Colonic mucosa (tissue), 4 donors: ENCODE results near the gene PLAU. TPM values are rescaled to one million over a fixed set of nuclear protein-coding genes. Genes with fewer than 3 reads are reported as not detected.
"Not testable (repeated sequence)": the region's sequence is repeated elsewhere in the genome, so short reads cannot be mapped to it uniquely, and the experiment has no call there.

Experiments used
- DNase-seq: peaks from one replicate; pipeline ENCODE4 v3.0.0-alpha.2; 2020
- H3K27ac ChIP-seq: fragments of 200-600 bp; one replicate; pipeline ENCODE4 v1.8.0; 2021
- H3K27me3 ChIP-seq: fragments of 200-600 bp; one replicate; pipeline ENCODE4 v1.8.0; 2021
- H3K36me3 ChIP-seq: fragments of 200-600 bp; one replicate; pipeline ENCODE4 v1.8.0; 2021
- H3K4me1 ChIP-seq: fragments of 200-600 bp; one replicate; pipeline ENCODE4 v1.8.0; 2021; ENCODE audit warnings: mild to moderate bottlenecking
- H3K4me3 ChIP-seq: fragments of 200-600 bp; one replicate; pipeline ENCODE4 v1.8.0; 2021
- H3K9ac ChIP-seq, 2 donors: one replicate each; pipeline ENCODE4 v1.7.0; 2013; ENCODE audit warnings: control low read depth in 2 of 2, low read depth in 2 of 2, low read length in 2 of 2
- H3K9me3 ChIP-seq: fragments of 200-600 bp; one replicate; pipeline ENCODE4 v1.8.0; 2021
- CTCF ChIP-seq: fragments of 200-600 bp; IDR thresholded peaks from one replicate; pipeline ENCODE4 v1.8.0; 2022; ENCODE audit warnings: antibody characterized with exemption, mild to moderate bottlenecking
- intact Hi-C: fragments of 100-400 bp; cut with DNase I; formaldehyde crosslinking; loops from one replicate; pipeline ENCODE4 v1.14.1; 2022
- total RNA-seq, 2 donors: library from RNA; stranded (reverse); fragmentation: NEBNext Ultra II Directional in 1 of 2; extraction: Animal tissue kit (Norgen Biotek cat#: 25700) in 1 of 2; gene quantifications; one replicate each; pipeline ENCODE4 v1.2.1, GENCODE V29; 2021
- donor health status: healthy.
- donor health status: DM: no; HTN: no; CAD: no.
- donor health status: DM: no; HTN: no; CAD: no.

The PLAU gene
- total RNA-seq, 2 donors from 2014 or later: 4.0 to 11.4 TPM

- H3K4me3 ChIP-seq: no peak overlapping the region
- intact Hi-C loops: no loop called here
- H3K36me3 ChIP-seq: no peaks in the 10 kb centered on the region
- peak; percentile 58 for DNase-seq
- H3K27ac ChIP-seq: peak overlapping the region; percentile 25
- peaks cover 11% of the 10 kb centered on the region for H3K4me1 ChIP-seq
- no peak overlapping the region for H3K9ac ChIP-seq
- H3K27me3 ChIP-seq: no peaks in the 10 kb centered on the region
- TF ChIP-seq CTCF: no peak
- H3K9me3 ChIP-seq: no peaks in the 10 kb centered on the region
These were observed 6.0 kb downstream of the PLAU start for GRCh38 chr10:73916761-73917470.

GRCh38 chr10:73917566-73918305 lies 6.8 kb downstream of the PLAU start:
- intact Hi-C loops: no loop called here
- no peak for TF ChIP-seq CTCF
- no peak overlapping the region for H3K9ac ChIP-seq
- H3K27ac ChIP-seq: no peak overlapping the region
- H3K4me1 ChIP-seq: peaks cover 11% of the 10 kb centered on the region
- no peaks in the 10 kb centered on the region for H3K36me3 ChIP-seq
- no peak overlapping the region for H3K4me3 ChIP-seq
- H3K27me3 ChIP-seq: no peaks in the 10 kb centered on the region
- DNase-seq: no peak
- H3K9me3 ChIP-seq: no peaks in the 10 kb centered on the region

GRCh38 chr10:73919481-73919880 lies 8.5 kb downstream of the PLAU start:
- H3K36me3 ChIP-seq, H3K27ac ChIP-seq, intact Hi-C loops, H3K9ac ChIP-seq, H3K27me3 ChIP-seq, DNase-seq, H3K4me3 ChIP-seq, H3K9me3 ChIP-seq: not testable (repeated sequence)
- H3K4me1 ChIP-seq: peaks cover 11% of the 10 kb centered on the region

- Histone ChIP-seq H3K36me3 (no peaks in the 10 kb centered on the region), H3K27ac (no peak overlapping the region), H3K4me3 (no peak overlapping the region), H3K4me1 (peaks cover 11% of the 10 kb centered on the region), H3K27me3 (no peaks in the 10 kb centered on the region), H3K9me3 (no peaks in the 10 kb centered on the region), H3K9ac (peak overlapping the region in 1 of 2 donors; percentile 19)
- intact Hi-C loops: no loop called here
- no peak for TF ChIP-seq CTCF
- peak; percentile 32 for DNase-seq
These were observed 9.2 kb downstream of the PLAU start for GRCh38 chr10:73920089-73920488.

- Histone ChIP-seq H3K4me1 (no peaks in the 10 kb centered on the region), H3K4me3 (no peak overlapping the region), H3K27ac (no peak overlapping the region), H3K27me3 (no peaks in the 10 kb centered on the region), H3K9me3 (no peaks in the 10 kb centered on the region), H3K36me3 (no peaks in the 10 kb centered on the region), H3K9ac (no peak overlapping the region)
- intact Hi-C loops: no loop called here
- DNase-seq: no peak
- TF ChIP-seq CTCF: no peak
These were observed 11.3 kb downstream of the PLAU start for GRCh38 chr10:73922007-73922863.
